GM23338 (cell line): ENCODE measurements around the gene GMPR.

Source experiments
- CREB1 ChIP-seq: fragments of 250-450 bp; sonication (Bioruptor Pico); IDR thresholded peaks from 2 replicates; pipeline ENCODE4 v1.5.0; 2020; ENCODE audit warnings: low read depth, mild to moderate bottlenecking, moderate library complexity
- CTCF ChIP-seq, 2 experiments: fragments of 200-600 bp in 1 of 2; sonication (generic) in 1 of 2; conservative IDR thresholded peaks; 2 replicates each; pipeline versions ENCODE4 v1.5.1 to v1.6.1; 2016 to 2017; ENCODE audit warnings: antibody characterized with exemption in 2 of 2, low read depth in 2 of 2, mild to moderate bottlenecking in 2 of 2, moderate library complexity in 1 of 2
- EZH2 ChIP-seq: fragments of 200-600 bp; sonication (generic); IDR thresholded peaks from one replicate; pipeline ENCODE4 v1.8.0; 2017; ENCODE audit warnings: antibody characterized with exemption, mild to moderate bottlenecking, low read depth; ENCODE audit not compliant: unreplicated experiment
- EZH2phosphoT487 ChIP-seq: fragments of 200-600 bp; sonication (generic); IDR thresholded peaks from one replicate; pipeline ENCODE4 v1.8.1; 2018; ENCODE audit warnings: antibody characterized with exemption; ENCODE audit not compliant: unreplicated experiment
- JUNB ChIP-seq: IDR thresholded peaks from one replicate; pipeline ENCODE4 v1.6.1; 2016; ENCODE audit warnings: antibody characterized with exemption; ENCODE audit not compliant: unreplicated experiment
- POLR2AphosphoS5 ChIP-seq: IDR thresholded peaks from 2 replicates; pipeline ENCODE4 v1.6.1; 2016; ENCODE audit warnings: antibody characterized with exemption, low read depth
- STAT1 ChIP-seq: IDR thresholded peaks from one replicate; pipeline ENCODE4 v1.6.1; 2016; ENCODE audit warnings: antibody characterized with exemption; ENCODE audit not compliant: unreplicated experiment
- ZNF114 ChIP-seq: fragments of 250-450 bp; sonication (Bioruptor Pico); IDR thresholded peaks from 2 replicates; pipeline ENCODE4 v1.5.0; 2020; ENCODE audit warnings: mild to moderate bottlenecking, moderate library complexity
- ZNF331 ChIP-seq: fragments of 250-450 bp; sonication (Bioruptor Pico); IDR thresholded peaks from 2 replicates; pipeline ENCODE4 v1.5.0; 2020; ENCODE audit warnings: low read depth, mild to moderate bottlenecking, moderate library complexity

GRCh38 chr6:16256781-16257180, 18.4 kb downstream of the GMPR start:
- TF ChIP-seq ZNF114 (CRISPR knock-in tag) = no peak
- TF ChIP-seq CTCF (conservative IDR thresholded peaks at IDR 0.05; ENCODE audit: low read depth in 2 of 2) = no peak
- no peak for TF ChIP-seq EZH2phosphoT487
- TF ChIP-seq STAT1 = no peak
- TF ChIP-seq POLR2AphosphoS5 = no peak
- no peak for TF ChIP-seq CREB1 (CRISPR knock-in tag)
- TF ChIP-seq ZNF331 (CRISPR knock-in tag) = no peak
- no peak for TF ChIP-seq EZH2
- TF ChIP-seq JUNB = no peak
